ENCODE data around the gene COL9A1. TPM values are rescaled to one million over a fixed set of nuclear protein-coding genes. Genes with fewer than 3 reads are reported as not detected.

Gene COL9A1
- total RNA-seq, 4 donors from 2014 or later = 0.07 to 0.81 (median 0.27) TPM; not detected in 1

GRCh38 chr6:70258483-70258882, 44.4 kb downstream of the COL9A1 start:
- WGBS, 2 donors (ENCODE audit: low coverage in 1 of 2) = 20 to 27% methylated on average over 1 of the region's 1 CpG
- no peaks in the 10 kb centered on the region for H3K9me3 ChIP-seq
- H3K4me1 ChIP-seq = no peaks in the 10 kb centered on the region
- no peak for ATAC-seq
- no peak overlapping the region for H3K27ac ChIP-seq
- no peaks in the 10 kb centered on the region for H3K27me3 ChIP-seq
- H3K4me3 ChIP-seq = no peak overlapping the region
- TF ChIP-seq EP300 (IDR thresholded peaks at IDR 0.05) = no peak
- no peak for TF ChIP-seq POLR2AphosphoS5 (IDR thresholded peaks at IDR 0.05)
- no peak for TF ChIP-seq POLR2A (IDR thresholded peaks at IDR 0.05)
- no peak for TF ChIP-seq CTCF (IDR thresholded peaks at IDR 0.05)
- H3K36me3 ChIP-seq = no peaks in the 10 kb centered on the region

- Histone ChIP-seq H3K27ac (no peak overlapping the region), H3K27me3 (no peaks in the 10 kb centered on the region), H3K9me3 (no peaks in the 10 kb centered on the region), H3K36me3 (no peaks in the 10 kb centered on the region), H3K4me1 (no peaks in the 10 kb centered on the region), H3K4me3 (no peak overlapping the region)
- ATAC-seq = no peak
- WGBS, 2 donors (ENCODE audit: low coverage in 1 of 2) = 55 to 86% methylated on average over 2 of the region's 2 CpGs
- TF ChIP-seq EP300 (IDR thresholded peaks at IDR 0.05) (no peak), POLR2AphosphoS5 (IDR thresholded peaks at IDR 0.05) (no peak), POLR2A (IDR thresholded peaks at IDR 0.05) (no peak), CTCF (IDR thresholded peaks at IDR 0.05) (no peak)
Observed at GRCh38 chr6:70257768-70258273, 45.1 kb downstream of the COL9A1 start.

- no peak overlapping the region for H3K27ac ChIP-seq
- WGBS, 2 donors (ENCODE audit: low coverage in 1 of 2) = 100% methylated on average over 1 to 2 of the region's 2 CpGs
- no peaks in the 10 kb centered on the region for H3K36me3 ChIP-seq
- no peaks in the 10 kb centered on the region for H3K4me1 ChIP-seq
- TF ChIP-seq EP300 (IDR thresholded peaks at IDR 0.05) (no peak), POLR2A (IDR thresholded peaks at IDR 0.05) (no peak), POLR2AphosphoS5 (IDR thresholded peaks at IDR 0.05) (no peak), CTCF (IDR thresholded peaks at IDR 0.05) (no peak)
- H3K4me3 ChIP-seq = no peak overlapping the region
- no peak for ATAC-seq
- no peaks in the 10 kb centered on the region for H3K9me3 ChIP-seq
- no peaks in the 10 kb centered on the region for H3K27me3 ChIP-seq
Observed at GRCh38 chr6:70254784-70255183, 48.1 kb downstream of the COL9A1 start.

GRCh38 chr6:70253923-70254322, 49.0 kb downstream of the COL9A1 start:
- no peak for ATAC-seq
- TF ChIP-seq POLR2A (IDR thresholded peaks at IDR 0.05) (no peak), EP300 (IDR thresholded peaks at IDR 0.05) (no peak), POLR2AphosphoS5 (IDR thresholded peaks at IDR 0.05) (no peak), CTCF (IDR thresholded peaks at IDR 0.05) (no peak)
- H3K36me3 ChIP-seq = no peaks in the 10 kb centered on the region
- WGBS, 2 donors (ENCODE audit: low coverage in 1 of 2) = 70 to 84% methylated on average over 3 of the region's 3 CpGs
- H3K4me3 ChIP-seq = no peak overlapping the region
- H3K9me3 ChIP-seq = no peaks in the 10 kb centered on the region
- H3K27ac ChIP-seq = no peak overlapping the region
- no peaks in the 10 kb centered on the region for H3K27me3 ChIP-seq
- no peaks in the 10 kb centered on the region for H3K4me1 ChIP-seq

GRCh38 chr6:70252604-70253003, 50.3 kb downstream of the COL9A1 start:
- H3K27me3 ChIP-seq = no peaks in the 10 kb centered on the region
- no peak overlapping the region for H3K27ac ChIP-seq
- WGBS, 2 donors (ENCODE audit: low coverage in 1 of 2) = 89 to 100% methylated on average over 2 of the region's 2 CpGs
- no peak for TF ChIP-seq EP300 (IDR thresholded peaks at IDR 0.05)
- no peak for TF ChIP-seq CTCF (IDR thresholded peaks at IDR 0.05)
- TF ChIP-seq POLR2AphosphoS5 (IDR thresholded peaks at IDR 0.05) = no peak
- no peak for TF ChIP-seq POLR2A (IDR thresholded peaks at IDR 0.05)
- H3K9me3 ChIP-seq = no peaks in the 10 kb centered on the region
- no peak for ATAC-seq
- no peaks in the 10 kb centered on the region for H3K4me1 ChIP-seq
- H3K4me3 ChIP-seq = no peak overlapping the region
- no peaks in the 10 kb centered on the region for H3K36me3 ChIP-seq
